K562 (cell line): ENCODE results near the gene NMT1. TPM values are rescaled to one million over a fixed set of nuclear protein-coding genes. Genes with fewer than 3 reads are reported as not detected.

Experiments used
- CREB1 ChIP-seq, 2 experiments: sonication (generic) in 1 of 2; formaldehyde crosslinking in 1 of 2; IDR thresholded peaks; 2 replicates each; pipeline versions ENCODE4 v1.6.1 to v1.8.0; 2012 to 2022; ENCODE audit warnings: inconsistent platforms in 1 of 2, mild to moderate bottlenecking in 1 of 2, missing genetic modification reagents in 1 of 2, moderate library complexity in 1 of 2
- EP300 ChIP-seq: IDR thresholded peaks from 2 replicates; pipeline ENCODE4 v1.6.1; 2012; ENCODE audit warnings: low read length, improper control_type of control experiment
- ETV5 ChIP-seq: sonication (generic); formaldehyde crosslinking; IDR thresholded peaks from 2 replicates; pipeline ENCODE4 v1.4.0; 2020; ENCODE audit warnings: low read depth, mild to moderate bottlenecking, missing genetic modification reagents
- KDM2B ChIP-seq: fragments of 250-450 bp; sonication (Bioruptor Pico); IDR thresholded peaks from 2 replicates; pipeline ENCODE4 v1.8.0; 2021; ENCODE audit warnings: mild to moderate bottlenecking, moderate library complexity
- NFATC3 ChIP-seq: fragments of 450-650 bp; IDR thresholded peaks from 2 replicates; pipeline ENCODE4 v1.6.1; 2017; ENCODE audit warnings: mild to moderate bottlenecking
- NFE2 ChIP-seq: IDR thresholded peaks from 2 replicates; pipeline ENCODE4 v1.6.1; 2014; ENCODE audit warnings: antibody characterized with exemption, low read depth
- NR4A1 ChIP-seq, 2 experiments: fragments of 250-450 bp in 1 of 2; fragments of 450-650 bp in 1 of 2; sonication (Bioruptor Pico) in 1 of 2; IDR thresholded peaks; 2 replicates each; pipeline versions ENCODE4 v1.4.0 to v1.6.1; 2016 to 2020; ENCODE audit warnings: mild to moderate bottlenecking in 2 of 2, missing compliant biosample characterization in 1 of 2, missing genetic modification characterization in 1 of 2, moderate library complexity in 1 of 2
- POLR2A ChIP-seq: fragments of 450-650 bp; conservative IDR thresholded peaks from 2 replicates; pipeline ENCODE4 v1.6.1; 2016
- POLR2G ChIP-seq: fragments of 200-400 bp; formaldehyde crosslinking; IDR thresholded peaks from 2 replicates; pipeline ENCODE4 v1.6.1; 2017; ENCODE audit warnings: low read depth, mild to moderate bottlenecking, antibody characterized with exemption, low read length, moderate library complexity
- SAP30 ChIP-seq: fragments of 200-600 bp; sonication (generic); IDR thresholded peaks from 2 replicates; pipeline ENCODE4 v1.6.1; 2012; ENCODE audit warnings: borderline replicate concordance, low read depth, mild to moderate bottlenecking, moderate library complexity, low read length, control low read depth, inconsistent platforms; ENCODE audit not compliant: insufficient read depth, poor library complexity, severe bottlenecking
- SREBF2 ChIP-seq: sonication (generic); formaldehyde crosslinking; IDR thresholded peaks from 2 replicates; pipeline ENCODE4 v1.4.0; 2020; ENCODE audit warnings: mild to moderate bottlenecking, missing genetic modification reagents
- ZBED1 ChIP-seq: IDR thresholded peaks from 2 replicates; pipeline ENCODE4 v1.6.1; 2014
- ZEB2 ChIP-seq: fragments of 450-650 bp; IDR thresholded peaks from 2 replicates; pipeline ENCODE4 v1.6.1; 2016
- ZKSCAN3 ChIP-seq: fragments of 250-450 bp; sonication (Bioruptor Pico); IDR thresholded peaks from 2 replicates; pipeline ENCODE4 v1.4.0; 2020
- ZNF24 ChIP-seq: fragments of 450-650 bp; IDR thresholded peaks from 2 replicates; pipeline ENCODE4 v1.6.1; 2016
- ZNF274 ChIP-seq: IDR thresholded peaks from 2 replicates; pipeline ENCODE4 v1.6.1; 2011; ENCODE audit warnings: low read depth, mild to moderate bottlenecking, low read length, moderate library complexity, borderline replicate concordance
- ZNF695 ChIP-seq: fragments of 450-650 bp; formaldehyde crosslinking; IDR thresholded peaks from 2 replicates; pipeline ENCODE4 v1.4.0; 2020; ENCODE audit warnings: mild to moderate bottlenecking, moderate library complexity
- polyA plus RNA-seq, 8 experiments: library from polyadenylated mRNA; depleted of rRNA in 4 of 8; stranded (reverse) in 5 of 8; unstranded in 3 of 8; fragments of >200 nt; fragmentation: Nextera tagmentation in 2 of 8; fragmentation: Illumina TruSeq in 1 of 8; extraction: Ambion mirVana in 2 of 8; extraction: Trizol in 1 of 8; gene quantifications; 2 replicates each; pipeline versions ENCODE4 v1.2.1 to v1.2.3, GENCODE V29; 2011 to 2014; ENCODE audit warnings: inconsistent platforms in 1 of 8, missing spikeins in 1 of 8
- total RNA-seq, 7 experiments: library from RNA; depleted of rRNA in 6 of 7; stranded (reverse); fragments of >200 nt in 6 of 7; fragmentation: Illumina TruSeq in 2 of 7; extraction: Trizol in 2 of 7; gene quantifications; 2 replicates each; pipeline versions ENCODE4 v1.2.1 to v1.2.3, GENCODE V29; 2011 to 2021; ENCODE audit warnings: low replicate concordance in 1 of 7
- TF ChIP-seq, protein P1 (sequence below): sonication (generic); formaldehyde crosslinking; IDR thresholded peaks from 2 replicates; pipeline ENCODE4 v1.8.1; 2023; ENCODE audit warnings: mild to moderate bottlenecking, missing genetic modification reagents
- TF ChIP-seq, protein P2 (sequence below): IDR thresholded peaks from 2 replicates; pipeline ENCODE4 v1.6.1; 2014; ENCODE audit warnings: antibody characterized with exemption
- TF ChIP-seq, protein P3 (sequence below): sonication (generic); formaldehyde crosslinking; IDR thresholded peaks from 2 replicates; pipeline ENCODE4 v1.8.1; 2022; ENCODE audit warnings: missing genetic modification reagents
- TF ChIP-seq, protein P4 (sequence below): fragments of 450-650 bp; IDR thresholded peaks from 2 replicates; pipeline ENCODE4 v1.6.1; 2016; ENCODE audit warnings: borderline replicate concordance

The NMT1 gene
- total and polyA plus RNA-seq, 9 of the 15 experiments (the other 6 are each of a cell fraction or from before 2014, with no cell fraction given), result 86.7 to 569 (median 213) TPM

DNA sequence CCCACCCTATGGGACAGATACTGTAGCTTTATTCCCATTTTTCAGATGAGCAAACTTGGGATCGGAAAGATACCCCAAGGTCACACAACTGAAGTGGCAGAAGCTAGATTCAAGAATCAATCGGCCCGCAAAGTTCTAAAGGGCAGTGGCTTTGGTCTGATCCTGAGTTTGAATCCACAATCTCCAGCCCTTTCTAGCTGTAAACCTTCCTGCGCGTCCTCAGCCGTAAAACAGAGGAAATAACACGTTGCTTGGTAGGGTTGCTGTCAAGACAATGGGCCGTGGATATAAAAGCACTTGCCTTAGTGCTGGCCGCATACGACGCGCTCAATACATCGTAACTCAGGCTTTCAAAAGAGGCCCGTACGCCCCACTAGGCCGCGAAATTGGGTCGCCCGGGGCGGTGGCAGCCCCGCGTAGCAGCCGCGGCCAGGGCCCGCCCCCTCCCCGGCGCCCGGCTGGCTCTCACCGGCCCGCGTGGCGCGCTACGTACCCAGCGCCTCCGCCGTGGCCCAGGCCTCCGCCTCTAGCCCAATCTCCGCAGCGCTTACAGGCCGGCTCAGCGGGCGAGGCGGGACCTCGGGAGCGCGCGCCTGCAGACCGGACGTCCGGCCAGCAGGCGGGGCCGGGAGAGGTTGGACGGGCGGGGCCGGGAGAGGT is 9.9 kb upstream of the NMT1 start, which contains the start of gene DCAKD (continued):
- TF ChIP-seq, protein P1, sequence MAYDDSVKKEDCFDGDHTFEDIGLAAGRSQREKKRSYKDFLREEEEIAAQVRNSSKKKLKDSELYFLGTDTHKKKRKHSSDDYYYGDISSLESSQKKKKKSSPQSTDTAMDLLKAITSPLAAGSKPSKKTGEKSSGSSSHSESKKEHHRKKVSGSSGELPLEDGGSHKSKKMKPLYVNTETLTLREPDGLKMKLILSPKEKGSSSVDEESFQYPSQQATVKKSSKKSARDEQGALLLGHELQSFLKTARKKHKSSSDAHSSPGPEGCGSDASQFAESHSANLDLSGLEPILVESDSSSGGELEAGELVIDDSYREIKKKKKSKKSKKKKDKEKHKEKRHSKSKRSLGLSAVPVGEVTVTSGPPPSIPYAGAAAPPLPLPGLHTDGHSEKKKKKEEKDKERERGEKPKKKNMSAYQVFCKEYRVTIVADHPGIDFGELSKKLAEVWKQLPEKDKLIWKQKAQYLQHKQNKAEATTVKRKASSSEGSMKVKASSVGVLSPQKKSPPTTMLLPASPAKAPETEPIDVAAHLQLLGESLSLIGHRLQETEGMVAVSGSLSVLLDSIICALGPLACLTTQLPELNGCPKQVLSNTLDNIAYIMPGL (CRISPR knock-in tag), result 0 out of 2 replicates have a peak, but pooled peaks have one; percentile 79
- TF ChIP-seq KDM2B (CRISPR knock-in tag) (peak; percentile 64; the same call in 1 of the 2 replicates), EP300 (no peak), ZBED1 (no peak), ZNF695 (CRISPR knock-in tag) (no peak), ZNF274 (no peak), ETV5 (peak; percentile 35; the same call in 1 of the 2 replicates), POLR2A (peak; percentile 79), ZNF24 (peak; percentile 73; the same call in 1 of the 2 replicates), NR4A1 (CRISPR knock-in tag; IDR thresholded peaks at IDR 0.05) (no peak), NR4A1 (tag; IDR thresholded peaks at IDR 0.05) (peak; percentile 50; the same call in 1 of the 2 replicates), SAP30 (peak; percentile 28), ZKSCAN3 (CRISPR knock-in tag) (no peak), CREB1 (IDR thresholded peaks at IDR 0.05) (0 out of 2 replicates have a peak, but pooled peaks have one; percentile 27), CREB1 (CRISPR knock-in tag; IDR thresholded peaks at IDR 0.05) (0 out of 2 replicates have a peak, but pooled peaks have one; percentile 25), NFE2 (no peak), POLR2G (peak; percentile 89), NFATC3 (0 out of 2 replicates have a peak, but pooled peaks have one; percentile 46), SREBF2 (CRISPR knock-in tag) (no peak), ZEB2 (no peak)
- TF ChIP-seq, protein P2, sequence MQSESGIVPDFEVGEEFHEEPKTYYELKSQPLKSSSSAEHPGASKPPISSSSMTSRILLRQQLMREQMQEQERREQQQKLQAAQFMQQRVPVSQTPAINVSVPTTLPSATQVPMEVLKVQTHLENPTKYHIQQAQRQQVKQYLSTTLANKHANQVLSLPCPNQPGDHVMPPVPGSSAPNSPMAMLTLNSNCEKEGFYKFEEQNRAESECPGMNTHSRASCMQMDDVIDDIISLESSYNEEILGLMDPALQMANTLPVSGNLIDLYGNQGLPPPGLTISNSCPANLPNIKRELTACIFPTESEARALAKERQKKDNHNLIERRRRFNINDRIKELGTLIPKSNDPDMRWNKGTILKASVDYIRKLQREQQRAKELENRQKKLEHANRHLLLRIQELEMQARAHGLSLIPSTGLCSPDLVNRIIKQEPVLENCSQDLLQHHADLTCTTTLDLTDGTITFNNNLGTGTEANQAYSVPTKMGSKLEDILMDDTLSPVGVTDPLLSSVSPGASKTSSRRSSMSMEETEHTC, result no peak
- TF ChIP-seq, protein P3, sequence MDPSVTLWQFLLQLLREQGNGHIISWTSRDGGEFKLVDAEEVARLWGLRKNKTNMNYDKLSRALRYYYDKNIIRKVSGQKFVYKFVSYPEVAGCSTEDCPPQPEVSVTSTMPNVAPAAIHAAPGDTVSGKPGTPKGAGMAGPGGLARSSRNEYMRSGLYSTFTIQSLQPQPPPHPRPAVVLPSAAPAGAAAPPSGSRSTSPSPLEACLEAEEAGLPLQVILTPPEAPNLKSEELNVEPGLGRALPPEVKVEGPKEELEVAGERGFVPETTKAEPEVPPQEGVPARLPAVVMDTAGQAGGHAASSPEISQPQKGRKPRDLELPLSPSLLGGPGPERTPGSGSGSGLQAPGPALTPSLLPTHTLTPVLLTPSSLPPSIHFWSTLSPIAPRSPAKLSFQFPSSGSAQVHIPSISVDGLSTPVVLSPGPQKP, result no peak
- TF ChIP-seq, protein P4, sequence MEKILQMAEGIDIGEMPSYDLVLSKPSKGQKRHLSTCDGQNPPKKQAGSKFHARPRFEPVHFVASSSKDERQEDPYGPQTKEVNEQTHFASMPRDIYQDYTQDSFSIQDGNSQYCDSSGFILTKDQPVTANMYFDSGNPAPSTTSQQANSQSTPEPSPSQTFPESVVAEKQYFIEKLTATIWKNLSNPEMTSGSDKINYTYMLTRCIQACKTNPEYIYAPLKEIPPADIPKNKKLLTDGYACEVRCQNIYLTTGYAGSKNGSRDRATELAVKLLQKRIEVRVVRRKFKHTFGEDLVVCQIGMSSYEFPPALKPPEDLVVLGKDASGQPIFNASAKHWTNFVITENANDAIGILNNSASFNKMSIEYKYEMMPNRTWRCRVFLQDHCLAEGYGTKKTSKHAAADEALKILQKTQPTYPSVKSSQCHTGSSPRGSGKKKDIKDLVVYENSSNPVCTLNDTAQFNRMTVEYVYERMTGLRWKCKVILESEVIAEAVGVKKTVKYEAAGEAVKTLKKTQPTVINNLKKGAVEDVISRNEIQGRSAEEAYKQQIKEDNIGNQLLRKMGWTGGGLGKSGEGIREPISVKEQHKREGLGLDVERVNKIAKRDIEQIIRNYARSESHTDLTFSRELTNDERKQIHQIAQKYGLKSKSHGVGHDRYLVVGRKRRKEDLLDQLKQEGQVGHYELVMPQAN, result peak; percentile 73; the same call in 1 of the 2 replicates
